Measurements from ENCODE around the gene SLX9.

Gene SLX9

DNA sequence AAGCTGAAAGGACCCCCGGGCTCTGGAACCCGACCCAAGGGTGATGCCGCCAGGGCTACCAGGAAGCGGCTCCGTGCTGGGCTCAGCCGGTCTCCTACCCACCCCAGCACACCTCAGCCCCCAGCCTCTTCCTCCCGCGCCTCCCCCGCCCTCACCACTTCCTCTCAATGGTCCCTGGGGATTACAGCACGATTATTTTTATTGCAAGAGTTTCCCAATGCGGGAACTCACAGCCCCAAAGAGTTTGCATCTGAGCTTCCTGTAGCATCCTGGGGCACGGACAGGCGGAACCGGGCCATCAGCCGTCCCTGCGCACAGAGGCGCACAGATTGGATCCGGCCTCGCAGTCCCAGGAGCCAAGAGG lies 8.7 kb upstream of the SLX9 start:
- no peak for DNase-seq

DNA sequence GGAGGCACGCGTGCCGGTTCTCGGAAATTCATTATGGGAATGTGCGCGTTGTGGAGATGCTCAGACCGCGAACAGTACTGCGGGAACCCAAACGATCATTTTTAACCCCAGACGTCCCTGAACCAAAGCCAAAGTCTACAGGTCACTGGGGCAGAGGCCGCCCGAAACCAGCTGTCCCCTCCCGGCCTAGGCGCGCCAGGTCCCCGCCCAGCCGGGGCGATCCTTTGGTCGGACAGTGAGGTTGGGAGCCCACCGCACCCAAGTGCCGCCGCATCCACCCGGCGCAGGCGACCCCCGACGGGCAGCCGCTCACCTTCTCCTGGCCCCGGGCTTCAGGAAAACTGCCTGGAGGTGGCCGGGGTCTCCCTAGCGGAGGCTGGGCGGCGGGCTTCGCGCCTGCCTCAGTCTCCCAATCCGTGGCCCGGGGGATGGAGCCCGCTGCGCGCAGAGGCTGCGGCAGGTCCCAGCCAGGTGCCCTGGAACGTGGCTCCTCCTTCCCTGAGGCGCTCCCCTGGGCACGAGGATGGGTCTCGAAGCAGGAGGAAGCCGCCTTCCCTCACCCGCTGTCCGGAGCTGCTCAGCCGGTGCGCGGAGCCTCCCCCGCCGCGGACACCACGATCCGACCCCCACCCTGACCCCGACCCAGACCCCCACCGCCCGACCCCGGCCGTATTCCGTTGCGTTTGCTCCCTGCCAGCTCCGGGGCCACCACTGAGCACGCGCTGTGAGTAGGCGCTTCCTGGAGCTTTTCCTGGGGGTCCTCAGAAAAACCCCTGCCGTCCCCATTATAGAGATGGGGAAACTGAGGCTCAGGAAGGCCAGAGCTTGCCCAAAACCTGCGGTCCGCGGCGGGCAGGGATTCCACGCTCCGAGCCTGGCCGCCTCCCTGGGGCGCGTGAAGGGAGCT lies 8.1 kb upstream of the SLX9 start:
- DNase-seq = no peak

DNA sequence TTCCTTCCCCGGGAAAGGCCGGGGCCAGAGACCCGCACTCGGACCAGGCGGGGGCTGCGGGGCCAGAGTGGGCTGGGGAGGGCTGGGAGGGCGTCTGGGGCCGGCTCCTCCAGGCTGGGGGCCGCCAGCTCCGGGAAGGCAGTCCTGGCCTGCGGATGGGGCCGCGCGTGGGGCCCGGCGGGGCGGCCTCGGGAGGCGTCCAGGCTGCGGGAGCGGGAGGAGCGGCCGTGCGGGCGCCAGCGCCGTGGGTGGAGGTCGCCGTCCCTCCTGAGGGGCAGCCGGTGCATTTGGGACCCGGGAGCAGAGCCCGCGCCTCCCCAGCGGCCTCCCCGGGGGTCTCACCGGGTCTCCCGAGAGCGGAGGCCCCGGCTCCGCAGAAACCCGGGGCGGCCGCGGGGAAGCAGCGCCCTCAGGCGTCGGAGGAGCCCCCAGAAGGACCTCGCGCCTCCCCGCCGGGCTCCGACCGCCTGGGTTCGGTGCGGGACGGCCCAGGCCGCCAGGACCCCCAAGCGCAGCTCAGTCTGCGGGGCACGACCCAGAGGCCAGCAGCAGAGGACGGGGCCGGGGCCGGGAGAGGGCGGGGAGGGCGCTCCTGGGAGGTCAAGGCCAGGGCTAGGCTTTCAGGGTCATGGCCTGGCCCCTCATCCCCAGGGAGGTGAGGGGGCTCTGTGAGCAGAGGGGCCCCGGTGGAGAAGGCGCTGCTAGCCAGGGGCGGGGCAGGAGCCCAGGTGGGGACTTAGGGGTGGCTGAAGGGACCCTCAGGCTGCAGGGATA lies 7.2 kb upstream of the SLX9 start:
- no peak for DNase-seq

DNA sequence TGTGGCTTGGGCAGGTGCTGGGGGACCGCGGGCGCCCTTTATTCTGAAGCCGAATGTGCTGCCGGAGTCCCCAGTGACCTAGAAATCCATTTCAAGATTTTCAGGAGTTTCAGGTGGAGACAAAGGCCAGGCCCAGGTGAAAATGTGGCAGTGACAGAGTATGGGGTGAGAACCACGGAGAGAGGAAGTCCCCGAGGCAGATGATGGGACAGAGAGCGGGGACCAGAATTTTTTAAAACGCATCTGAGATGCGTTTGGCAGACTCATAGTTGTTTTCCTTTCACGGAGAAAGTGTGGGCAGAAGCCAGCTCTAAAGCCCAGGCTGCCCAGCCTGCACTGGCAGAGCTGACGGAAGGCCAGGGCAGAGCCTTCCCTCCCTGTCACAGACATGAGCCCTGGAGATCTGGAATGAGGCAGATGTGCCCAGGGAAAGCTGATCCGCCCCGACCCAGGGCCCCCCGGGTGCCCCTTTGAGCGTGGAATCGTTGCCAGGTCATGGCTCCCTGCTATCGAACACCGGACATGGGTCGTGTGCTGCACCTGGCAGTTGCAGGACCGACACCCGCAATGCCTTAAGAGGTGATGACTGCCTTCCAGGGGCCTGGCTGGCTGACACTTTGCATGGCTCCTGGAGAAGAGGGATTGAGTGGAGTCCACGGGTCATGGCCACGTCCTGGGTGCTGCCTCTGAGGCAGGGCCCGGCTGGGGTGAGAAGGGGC lies 6.5 kb upstream of the SLX9 start:
- no peak for DNase-seq

DNA sequence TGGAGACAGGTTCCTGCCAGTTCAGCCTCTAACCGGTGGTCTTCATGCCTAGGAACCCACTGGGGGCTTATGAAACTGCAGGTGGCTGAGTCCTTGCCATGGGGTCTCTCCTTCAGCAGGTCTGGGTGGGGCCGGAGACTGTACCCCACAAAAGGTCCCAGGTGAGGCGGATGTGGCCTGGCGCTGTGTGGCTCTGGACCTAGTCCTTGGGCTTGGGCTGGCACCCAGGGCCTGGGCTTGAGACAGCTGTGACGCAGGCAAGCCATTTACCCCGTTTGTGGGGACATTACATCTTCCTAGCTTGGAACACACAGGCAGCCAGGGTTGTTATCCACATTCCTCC lies 5.9 kb upstream of the SLX9 start:
- DNase-seq = no peak

DNA sequence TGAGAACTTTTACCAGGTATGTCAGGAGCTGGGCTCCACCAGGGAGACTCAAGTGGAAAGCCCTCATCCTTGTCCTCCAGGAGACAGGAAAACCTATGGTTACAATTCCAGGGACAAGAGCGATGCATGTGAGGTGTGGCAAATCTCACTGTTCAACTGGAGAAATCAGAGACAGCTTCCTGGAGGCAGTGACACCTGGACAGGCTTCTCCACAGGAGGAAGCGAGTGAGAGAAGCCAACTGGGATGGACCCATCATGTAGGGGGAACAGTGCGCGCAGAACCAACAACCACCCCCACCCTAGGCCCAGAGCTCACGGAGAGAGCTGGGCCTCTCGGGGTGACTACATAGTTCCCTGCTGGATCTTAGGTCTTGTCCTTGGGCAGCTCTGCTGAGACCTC lies 5.6 kb upstream of the SLX9 start:
- no peak for DNase-seq

DNA sequence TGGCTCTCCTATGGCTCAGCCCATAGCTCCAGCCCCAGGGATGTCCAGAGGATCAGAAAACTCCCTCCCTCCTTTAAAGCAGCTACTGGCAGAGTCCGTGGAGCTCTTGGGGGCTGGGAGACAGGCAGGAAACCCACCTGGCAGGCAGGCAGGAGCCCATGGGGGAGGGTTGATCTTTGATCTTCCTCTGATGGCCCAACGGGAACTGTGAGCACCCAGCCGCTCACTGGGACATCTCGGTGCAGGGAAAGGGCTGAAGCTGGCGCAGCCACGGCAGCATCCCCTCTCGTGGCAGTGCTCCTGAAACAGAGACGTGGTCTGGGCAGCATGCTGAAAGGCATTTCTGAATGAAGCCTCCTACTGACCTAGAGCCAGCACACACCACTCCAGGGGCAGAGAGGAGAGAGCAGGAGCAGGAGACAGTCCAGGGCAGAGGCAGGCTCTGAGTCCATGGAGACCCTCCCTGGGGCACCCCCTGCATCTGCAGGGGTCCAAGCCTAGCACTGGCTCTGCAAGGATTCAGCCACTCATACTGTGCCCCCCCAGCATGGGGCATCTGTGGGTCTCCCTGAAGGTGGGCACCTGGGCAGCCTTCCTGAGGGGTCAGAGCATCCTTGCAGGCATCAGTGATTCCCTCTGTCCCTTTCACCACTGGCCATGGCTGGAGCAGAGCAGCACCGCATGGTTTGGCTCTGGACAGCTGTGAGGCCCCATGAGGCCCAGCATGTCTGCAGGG lies 4.9 kb upstream of the SLX9 start:
- no peak for DNase-seq

DNA sequence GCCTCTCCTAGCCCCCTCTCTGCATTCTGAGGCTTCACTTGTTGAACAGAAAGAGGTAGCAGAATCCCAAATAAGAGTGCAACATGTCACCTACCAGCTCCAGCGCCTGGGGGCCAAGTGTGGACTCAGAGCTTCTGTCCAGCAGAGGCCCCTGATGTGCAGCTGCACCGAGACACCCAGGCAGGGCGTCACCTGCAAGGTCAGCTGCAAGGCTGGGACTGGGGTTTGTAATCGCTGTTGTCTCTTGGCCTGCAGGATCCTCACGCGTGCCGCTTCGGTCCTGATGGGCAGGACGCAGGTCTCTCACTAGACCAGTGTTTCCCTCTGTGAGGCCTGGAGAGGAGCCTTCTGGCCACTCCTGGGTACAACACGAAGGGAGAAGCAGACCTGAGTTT lies 4.3 kb upstream of the SLX9 start:
- DNase-seq = no peak

DNA sequence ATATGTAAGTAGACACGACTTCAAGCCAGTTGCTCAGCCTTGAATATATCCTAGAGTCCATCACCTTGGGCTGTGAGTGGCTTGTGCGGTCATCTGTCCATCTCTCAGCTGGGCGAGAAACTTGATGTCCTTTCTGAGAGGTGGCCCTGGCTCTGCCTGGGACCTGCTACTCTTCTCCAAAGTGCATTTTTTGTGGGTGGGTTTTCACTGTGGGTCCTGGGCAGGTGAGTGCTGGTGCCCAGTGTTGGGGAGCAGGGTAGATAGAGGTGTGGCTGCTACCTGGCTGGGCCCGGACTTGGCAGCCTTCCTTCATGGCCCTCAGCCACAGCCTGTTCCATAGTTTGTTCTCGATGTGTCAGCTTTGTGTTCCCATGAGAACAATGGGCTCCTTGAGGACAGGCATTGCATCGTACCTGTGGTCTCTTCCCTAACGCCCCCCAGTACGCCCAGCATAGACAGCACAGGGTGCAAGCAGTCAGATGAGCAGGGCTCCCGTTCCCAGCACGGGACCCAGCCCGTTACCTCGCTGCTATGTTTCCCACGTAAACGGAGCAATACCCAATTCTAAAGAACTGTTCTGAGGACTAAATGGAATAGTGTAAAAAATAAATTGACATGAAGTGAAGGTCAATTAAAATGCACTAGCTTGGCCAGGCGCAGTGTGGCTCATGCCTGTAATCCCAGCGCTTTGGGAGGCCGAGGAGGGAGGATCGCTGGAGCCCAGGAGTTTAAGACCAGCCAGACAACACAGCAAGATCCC lies 877 bp upstream of the SLX9 start:
- DNase-seq = no peak

DNA sequence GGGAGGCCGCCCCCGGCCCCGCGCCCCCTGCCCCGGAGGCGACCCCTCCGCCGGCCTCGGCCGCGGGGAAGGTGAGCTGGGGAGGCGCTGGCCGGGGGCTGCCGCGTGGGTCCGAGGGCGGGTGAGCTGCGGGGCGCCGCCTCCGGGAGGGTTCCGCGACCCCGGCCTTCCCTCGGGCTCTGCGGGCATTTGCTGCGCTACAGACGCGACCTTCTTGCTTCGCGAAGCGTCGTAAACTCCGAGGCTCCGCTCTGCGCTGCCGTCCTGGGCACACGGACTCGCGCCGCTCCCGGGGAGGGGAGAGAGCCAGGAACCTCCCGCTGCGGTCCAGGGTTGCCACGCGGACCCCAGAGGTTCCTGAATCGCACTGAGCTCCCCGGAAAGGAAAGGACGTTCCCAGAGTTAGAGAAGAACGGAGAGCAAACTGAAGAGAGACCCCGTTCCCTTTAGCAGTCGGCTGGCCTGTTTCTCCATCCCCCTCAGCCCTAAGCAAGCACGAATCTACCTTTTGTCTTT lies 345 bp downstream of the SLX9 start:
- DNase-seq = no peak

DNA sequence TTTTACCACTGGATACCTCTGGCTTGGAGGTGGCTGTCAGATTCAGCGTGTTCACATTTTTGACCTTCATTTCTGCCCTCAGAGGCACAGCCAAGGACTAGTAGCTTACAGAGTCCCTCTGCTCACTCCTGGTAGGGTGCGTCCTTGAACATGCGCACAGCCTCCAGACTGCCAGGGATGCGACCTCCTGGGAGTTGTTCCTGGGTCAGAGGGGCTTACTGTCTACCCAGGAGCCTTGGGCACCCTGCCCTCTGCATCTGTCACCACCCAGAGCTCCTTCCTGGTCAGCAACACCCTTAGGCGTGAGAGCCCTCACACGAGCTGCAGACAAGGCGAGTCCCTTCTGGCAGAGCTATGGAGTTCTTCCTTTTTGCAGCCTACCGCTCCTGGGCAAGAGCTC lies 1.7 kb downstream of the SLX9 start:
- DNase-seq = no peak

DNA sequence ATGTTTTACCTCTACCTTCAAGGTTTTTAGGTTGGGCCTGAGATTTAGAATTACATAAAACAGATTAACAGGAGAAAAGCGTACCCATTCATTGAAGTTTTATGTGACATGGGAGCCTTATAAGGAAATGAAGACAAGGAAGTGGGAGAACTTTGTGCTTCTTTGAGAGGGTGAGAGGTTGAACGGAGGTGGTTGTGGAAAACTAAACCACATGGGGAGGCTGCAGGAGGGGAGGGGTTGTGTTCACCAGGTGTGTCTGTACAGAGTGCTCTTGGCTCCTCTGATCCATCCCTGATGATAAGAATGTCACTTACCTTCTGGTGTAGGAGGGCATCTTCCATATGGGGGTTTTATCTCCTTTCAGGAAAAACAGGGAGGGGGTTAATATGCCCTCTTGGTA lies 2.7 kb downstream of the SLX9 start:
- no peak for DNase-seq

DNA sequence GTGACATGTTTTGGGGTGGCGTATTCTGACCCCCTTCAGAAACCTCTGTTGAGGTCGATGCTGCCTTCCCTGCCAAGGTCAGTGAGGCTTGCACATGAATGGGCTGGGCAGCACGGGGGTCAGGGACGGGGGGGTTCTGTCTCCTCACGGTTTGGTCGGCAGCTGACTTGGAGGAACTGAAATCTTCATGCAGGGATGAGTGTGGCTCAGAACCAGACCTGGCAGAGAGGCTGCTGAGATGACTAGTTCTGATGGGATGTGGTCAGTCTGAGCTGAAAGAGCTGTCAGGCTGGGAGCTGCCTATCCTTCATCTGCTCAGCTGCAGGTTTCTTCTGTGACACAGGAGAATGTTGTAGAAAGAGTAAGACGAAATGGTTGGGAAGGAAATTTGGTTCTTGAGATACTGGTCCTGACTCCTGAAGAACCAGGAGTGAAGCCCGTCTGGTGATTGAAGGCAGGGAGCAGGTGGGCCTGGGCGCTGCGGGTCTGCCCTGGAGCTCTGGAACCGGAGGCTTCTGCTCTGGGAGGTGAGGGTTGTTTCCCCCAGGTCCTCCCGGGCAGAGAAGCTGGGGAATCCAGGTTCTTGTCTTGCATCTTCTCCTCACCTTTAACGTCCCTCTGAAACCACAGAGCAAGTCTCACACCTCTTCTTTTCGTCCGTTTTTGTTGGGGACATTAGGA lies 3.3 kb downstream of the SLX9 start:
- DNase-seq = no peak

DNA sequence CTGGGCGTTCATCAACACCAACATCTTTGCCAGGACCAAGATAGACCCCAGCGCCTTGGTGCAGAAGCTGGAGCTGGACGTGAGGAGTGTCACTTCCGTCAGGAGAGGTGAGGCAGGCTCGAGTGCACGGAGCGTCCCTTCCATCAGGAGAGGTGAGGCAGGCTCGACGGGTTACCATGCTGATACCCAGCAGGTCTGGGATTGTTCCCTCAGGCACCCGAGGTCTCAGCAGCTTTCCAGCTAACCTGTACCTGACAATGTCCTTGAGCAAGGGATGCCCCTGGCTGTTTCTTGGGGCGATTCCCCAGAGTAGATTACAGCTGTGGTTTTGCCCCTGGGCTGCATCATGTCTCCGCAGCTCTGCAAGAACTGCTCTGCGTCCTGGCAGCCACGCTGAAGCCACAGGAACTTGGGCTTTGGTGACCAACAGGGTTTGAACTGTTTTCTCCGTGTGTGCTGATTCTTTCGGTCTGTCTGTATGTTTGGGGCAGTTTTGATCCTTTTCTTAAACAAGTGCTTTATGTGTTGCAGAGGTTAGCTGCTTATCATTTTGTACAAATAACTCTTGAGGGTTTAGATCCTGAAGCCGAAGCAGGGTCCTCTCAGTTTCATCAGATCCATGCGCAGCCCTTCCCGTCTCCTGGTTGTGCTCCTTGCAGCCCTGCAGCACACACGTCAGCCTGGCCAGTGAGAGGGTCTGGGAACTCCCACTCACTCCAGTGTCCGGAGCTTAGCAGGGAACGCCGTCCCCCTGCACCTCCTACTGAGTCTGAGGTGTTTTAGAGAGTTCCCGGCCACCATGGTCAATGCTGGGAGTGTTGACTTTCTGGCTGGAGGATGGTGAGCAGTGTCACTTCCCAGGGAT lies 4.1 kb downstream of the SLX9 start:
- no peak for DNase-seq

DNA sequence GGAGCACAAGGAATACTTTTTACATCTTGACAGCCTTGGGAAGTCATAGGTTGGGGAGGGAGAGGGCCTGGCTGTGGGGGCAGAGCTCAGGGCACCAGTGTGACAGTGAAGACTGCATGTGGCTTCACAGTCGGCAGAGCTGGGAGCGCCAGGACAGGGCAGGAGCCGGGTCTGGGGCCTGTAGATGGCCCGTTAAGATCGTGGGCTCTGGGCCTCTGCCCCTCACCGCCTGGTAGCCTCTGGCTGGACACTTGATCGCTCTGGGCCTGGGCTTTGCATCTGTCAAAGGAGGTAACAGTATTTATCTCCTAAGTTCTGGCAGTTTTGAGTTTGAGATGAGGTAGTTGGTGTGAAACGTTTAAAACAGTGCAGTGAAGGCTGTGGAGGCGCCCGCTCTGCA lies 4.8 kb downstream of the SLX9 start:
- no peak for DNase-seq

DNA sequence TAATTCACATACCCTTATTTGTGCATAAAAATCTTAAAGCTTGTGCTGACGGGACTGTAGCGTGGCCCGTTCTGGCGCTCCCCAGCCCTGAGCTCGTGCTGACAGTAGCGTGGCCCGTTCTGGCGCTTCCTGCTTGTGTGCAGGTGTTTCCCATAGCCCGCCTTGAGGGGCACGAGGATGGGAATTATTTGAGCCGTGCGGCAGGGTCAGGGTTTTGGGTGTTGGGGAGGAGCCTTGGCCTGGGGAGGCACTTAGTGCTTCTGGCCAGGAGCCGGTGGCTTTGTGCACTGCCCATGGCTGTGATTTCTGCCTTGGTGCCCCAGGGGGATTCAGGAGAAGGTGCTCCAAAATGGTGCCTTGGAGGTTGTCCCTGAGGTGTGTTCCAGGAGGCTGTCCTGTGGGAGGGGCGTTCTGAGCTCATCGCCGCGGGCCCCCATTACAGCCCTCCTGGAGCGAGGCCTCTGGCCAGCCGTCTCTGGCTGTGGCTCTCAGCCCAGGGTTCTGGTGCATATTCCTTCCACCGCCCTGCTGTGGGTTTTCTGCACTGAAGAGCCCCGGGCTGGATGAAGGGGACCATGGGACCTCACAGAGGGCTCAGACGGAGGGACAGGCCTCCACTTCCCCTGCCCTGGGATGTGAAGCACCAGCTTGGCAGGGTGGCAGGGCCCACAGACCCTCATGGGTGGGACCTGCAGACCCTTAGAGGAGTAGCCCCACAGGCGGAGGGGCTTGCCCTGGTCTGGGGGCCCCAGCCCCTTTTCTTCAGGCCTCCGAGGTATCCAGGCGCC lies 6.6 kb downstream of the SLX9 start:
- no peak for DNase-seq

DNA sequence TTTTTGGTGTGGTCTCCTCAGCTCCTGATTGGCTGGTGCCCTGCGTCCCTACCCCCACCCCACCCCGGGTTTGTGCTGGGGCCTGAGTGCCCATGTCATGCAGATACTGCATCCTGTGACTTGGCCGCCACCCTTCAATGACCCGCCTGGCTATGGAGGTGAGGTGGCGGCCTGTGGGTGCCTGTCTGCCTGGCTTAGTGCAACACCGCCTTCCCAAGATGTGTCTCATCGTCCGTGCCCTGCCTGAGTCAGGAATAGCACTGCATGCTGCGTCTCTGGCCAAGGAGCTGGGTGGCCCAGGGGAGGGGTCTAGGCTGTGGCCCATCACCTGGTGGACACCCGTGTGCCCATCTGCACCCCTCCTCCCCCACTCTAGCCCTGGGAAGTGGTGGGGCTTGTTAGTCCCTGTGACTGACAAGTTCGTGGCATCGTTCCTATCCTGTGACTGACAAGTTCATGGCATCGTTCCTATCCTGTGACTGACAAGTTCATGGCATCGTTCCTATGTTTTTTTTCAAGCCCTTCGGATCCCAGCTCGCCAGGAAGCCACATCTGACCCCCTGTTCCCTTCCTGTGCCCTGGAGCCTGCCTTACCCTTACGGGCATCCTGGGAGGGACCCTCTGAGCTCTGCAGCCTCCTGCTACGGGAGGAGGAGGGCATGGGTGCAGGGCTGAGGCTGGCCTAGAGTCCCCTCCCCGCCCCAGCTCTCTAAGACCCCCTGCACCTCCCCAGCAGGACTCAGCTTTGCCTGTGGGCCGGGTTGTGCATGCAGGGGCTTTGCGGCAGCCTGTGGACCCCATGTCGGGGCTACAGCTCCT lies 7.5 kb downstream of the SLX9 start:
- no peak for DNase-seq

DNA sequence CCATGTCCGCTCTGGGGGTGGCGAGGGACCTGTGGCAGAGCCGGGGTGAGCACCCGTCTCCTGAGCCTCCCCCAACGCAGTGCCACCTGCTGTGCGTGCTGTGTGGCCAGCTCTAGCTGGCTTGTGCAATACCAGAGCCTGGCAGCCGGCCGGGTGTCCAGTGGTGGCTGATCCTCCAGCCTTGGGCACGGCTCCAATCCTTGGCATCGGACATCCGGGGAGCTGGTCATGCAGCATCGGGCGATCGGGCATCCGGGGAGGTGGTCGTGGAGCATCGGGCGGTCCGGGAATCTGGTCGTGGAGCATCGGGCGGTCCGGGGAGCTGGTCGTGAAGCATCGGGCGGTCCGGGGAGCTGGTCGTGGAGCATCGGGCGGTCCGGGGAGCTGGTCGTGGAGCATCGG lies 8.1 kb downstream of the SLX9 start:
- no peak for DNase-seq

All from NCI-H187 treated with DMSO at 0.1 percent for 48 hours (cell line).